ENCODE results near the gene ZNF503. TPM values are rescaled to one million over a fixed set of nuclear protein-coding genes. Genes with fewer than 3 reads are reported as not detected.

Gene ZNF503
- total RNA-seq, 2 experiments from 2014 or later: 0.07 TPM; not detected in 1

- CTCF ChIA-PET: interaction anchor here (1.4 kb wide), 1 partner anchor 13 kb away, joined by 5 read pairs; no protein-coding TSS in a partner anchor
- Mint-ChIP-seq H3K4me3 (no peak overlapping the region), H3K9me3 (no peaks in the 10 kb centered on the region), H3K27ac (no peak overlapping the region), H3K27me3 (peaks cover 42% of the 10 kb centered on the region), H3K36me3 (ENCODE audit: low read depth) (peaks cover 2% of the 10 kb centered on the region), H3K4me1 (peaks cover 2% of the 10 kb centered on the region)
- POLR2A ChIA-PET: no interaction called here
- DNase-seq: no peak
These were observed 27.0 kb upstream of the ZNF503 start for GRCh38 chr10:75428434-75429158.

GRCh38 chr10:75427951-75428350 lies 26.4 kb upstream of the ZNF503 start:
- POLR2A ChIA-PET: no interaction called here
- Mint-ChIP-seq H3K4me1 (peaks cover 2% of the 10 kb centered on the region), H3K36me3 (ENCODE audit: low read depth) (peaks cover 2% of the 10 kb centered on the region), H3K27me3 (peaks cover 38% of the 10 kb centered on the region), H3K27ac (no peak overlapping the region), H3K9me3 (no peaks in the 10 kb centered on the region), H3K4me3 (no peak overlapping the region)
- DNase-seq: no peak
- CTCF ChIA-PET: interaction anchor here (1.4 kb wide), 1 partner anchor 14 kb away, joined by 5 read pairs; no protein-coding TSS in a partner anchor

- DNase-seq: no peak
- no peak overlapping the region for H3K27ac Mint-ChIP-seq
- H3K36me3 Mint-ChIP-seq (ENCODE audit: low read depth): peaks cover under 1% of the 10 kb centered on the region
- H3K27me3 Mint-ChIP-seq: peaks cover 28% of the 10 kb centered on the region
- no peak overlapping the region for H3K4me3 Mint-ChIP-seq
- ChIA-PET CTCF (no interaction called here), POLR2A (no interaction called here)
- no peaks in the 10 kb centered on the region for H3K9me3 Mint-ChIP-seq
- H3K4me1 Mint-ChIP-seq: peaks cover under 1% of the 10 kb centered on the region
These were observed 25.3 kb upstream of the ZNF503 start for GRCh38 chr10:75426880-75427279.

GRCh38 chr10:75425291-75426079 lies 23.9 kb upstream of the ZNF503 start:
- Mint-ChIP-seq H3K9me3 (no peaks in the 10 kb centered on the region), H3K4me3 (no peak overlapping the region), H3K27ac (no peak overlapping the region), H3K27me3 (peaks cover 20% of the 10 kb centered on the region), H3K36me3 (ENCODE audit: low read depth) (no peaks in the 10 kb centered on the region), H3K4me1 (no peaks in the 10 kb centered on the region)
- no peak for DNase-seq
- ChIA-PET POLR2A (no interaction called here), CTCF (no interaction called here)

- no peak overlapping the region for H3K27ac Mint-ChIP-seq
- POLR2A ChIA-PET: no interaction called here
- H3K4me1 Mint-ChIP-seq: no peaks in the 10 kb centered on the region
- H3K36me3 Mint-ChIP-seq (ENCODE audit: low read depth): no peaks in the 10 kb centered on the region
- DNase-seq: no peak
- CTCF ChIA-PET: no interaction called here
- H3K9me3 Mint-ChIP-seq: no peaks in the 10 kb centered on the region
- H3K4me3 Mint-ChIP-seq: no peak overlapping the region
- peaks cover 11% of the 10 kb centered on the region for H3K27me3 Mint-ChIP-seq
These were observed 23.0 kb upstream of the ZNF503 start for GRCh38 chr10:75424571-75424970.

GRCh38 chr10:75422913-75423312 lies 21.3 kb upstream of the ZNF503 start:
- Mint-ChIP-seq H3K27me3 (peaks cover 3% of the 10 kb centered on the region), H3K36me3 (ENCODE audit: low read depth) (no peaks in the 10 kb centered on the region), H3K9me3 (no peaks in the 10 kb centered on the region), H3K4me1 (no peaks in the 10 kb centered on the region), H3K4me3 (no peak overlapping the region), H3K27ac (no peak overlapping the region)
- no peak for DNase-seq
- ChIA-PET POLR2A (no interaction called here), CTCF (no interaction called here)

- Mint-ChIP-seq H3K27ac (no peak overlapping the region), H3K4me1 (no peaks in the 10 kb centered on the region), H3K27me3 (peaks cover 11% of the 10 kb centered on the region), H3K36me3 (ENCODE audit: low read depth) (no peaks in the 10 kb centered on the region), H3K9me3 (no peaks in the 10 kb centered on the region), H3K4me3 (no peak overlapping the region)
- ChIA-PET POLR2A (no interaction called here), CTCF (no interaction called here)
- DNase-seq: no peak
These were observed 17.1 kb upstream of the ZNF503 start for GRCh38 chr10:75418712-75419111.

- Mint-ChIP-seq H3K9me3 (no peaks in the 10 kb centered on the region), H3K4me1 (no peaks in the 10 kb centered on the region), H3K36me3 (ENCODE audit: low read depth) (no peaks in the 10 kb centered on the region), H3K27me3 (peaks cover 11% of the 10 kb centered on the region), H3K27ac (no peak overlapping the region), H3K4me3 (no peak overlapping the region)
- DNase-seq: no peak
- ChIA-PET CTCF (no interaction called here), POLR2A (no interaction called here)
These were observed 16.7 kb upstream of the ZNF503 start for GRCh38 chr10:75418293-75418692.

- H3K27ac Mint-ChIP-seq: no peak overlapping the region
- no peak overlapping the region for H3K4me3 Mint-ChIP-seq
- no peaks in the 10 kb centered on the region for H3K9me3 Mint-ChIP-seq
- CTCF ChIA-PET: no interaction called here
- DNase-seq: no peak
- POLR2A ChIA-PET: no interaction called here
- peaks cover 17% of the 10 kb centered on the region for H3K27me3 Mint-ChIP-seq
- H3K4me1 Mint-ChIP-seq: no peaks in the 10 kb centered on the region
- H3K36me3 Mint-ChIP-seq (ENCODE audit: low read depth): no peaks in the 10 kb centered on the region
These were observed 16.0 kb upstream of the ZNF503 start for GRCh38 chr10:75417522-75417927.

- ChIA-PET CTCF (no interaction called here), POLR2A (no interaction called here)
- peaks cover 43% of the 10 kb centered on the region for H3K27me3 Mint-ChIP-seq
- no peaks in the 10 kb centered on the region for H3K9me3 Mint-ChIP-seq
- no peak for DNase-seq
- H3K36me3 Mint-ChIP-seq (ENCODE audit: low read depth): peaks cover 3% of the 10 kb centered on the region
- H3K27ac Mint-ChIP-seq: no peak overlapping the region
- H3K4me3 Mint-ChIP-seq: no peak overlapping the region
- peaks cover 6% of the 10 kb centered on the region for H3K4me1 Mint-ChIP-seq
These were observed 13.0 kb upstream of the ZNF503 start for GRCh38 chr10:75414527-75414926.

- Mint-ChIP-seq H3K36me3 (ENCODE audit: low read depth) (peaks cover 3% of the 10 kb centered on the region), H3K4me3 (peak overlapping the region; percentile 45), H3K27ac (peak overlapping the region; percentile 73), H3K9me3 (no peaks in the 10 kb centered on the region), H3K27me3 (peaks cover 70% of the 10 kb centered on the region), H3K4me1 (peaks cover 17% of the 10 kb centered on the region)
- no peak for DNase-seq
- ChIA-PET CTCF (no interaction called here), POLR2A (no interaction called here)
These were observed 8.8 kb upstream of the ZNF503 start for GRCh38 chr10:75410132-75411005.

GRCh38 chr10:75408911-75409885 lies 7.6 kb upstream of the ZNF503 start:
- Mint-ChIP-seq H3K4me3 (peak overlapping the region; percentile 61), H3K36me3 (ENCODE audit: low read depth) (peaks cover 3% of the 10 kb centered on the region), H3K27ac (no peak overlapping the region), H3K27me3 (peaks cover 75% of the 10 kb centered on the region), H3K9me3 (no peaks in the 10 kb centered on the region), H3K4me1 (peaks cover 18% of the 10 kb centered on the region)
- CTCF ChIA-PET: no interaction called here
- DNase-seq: peak; percentile 27
- POLR2A ChIA-PET: no interaction called here

Measured in activated CD4-positive, alpha-beta T cell treated with anti-CD3 and anti-CD28 coated beads, Interleukin-2, amount 10 ng/mL, durations not matched to agents 7 days and 5 days (primary cell).